Measurements from ENCODE around the gene ELAVL3.

GRCh38 chr19:11496391-11497163 is 15.7 kb upstream of the ELAVL3 start:
- peak in 5 of 7 experiments; percentile 33 to 67 (median 47) for TF ChIP-seq CTCF (IDR thresholded peaks at IDR 0.05)
- TF ChIP-seq POLR2A (IDR thresholded peaks at IDR 0.05): no peak
- no peak for TF ChIP-seq EP300 (IDR thresholded peaks at IDR 0.05)

Data from stomach (tissue), 4 donors.